ENCODE data around the gene BCDIN3D. TPM values are rescaled to one million over a fixed set of nuclear protein-coding genes. Genes with fewer than 3 reads are reported as not detected.

The BCDIN3D gene
- total and polyA plus RNA-seq, 4 donors = 1.7 to 4.4 (median 2.1) TPM

DNA sequence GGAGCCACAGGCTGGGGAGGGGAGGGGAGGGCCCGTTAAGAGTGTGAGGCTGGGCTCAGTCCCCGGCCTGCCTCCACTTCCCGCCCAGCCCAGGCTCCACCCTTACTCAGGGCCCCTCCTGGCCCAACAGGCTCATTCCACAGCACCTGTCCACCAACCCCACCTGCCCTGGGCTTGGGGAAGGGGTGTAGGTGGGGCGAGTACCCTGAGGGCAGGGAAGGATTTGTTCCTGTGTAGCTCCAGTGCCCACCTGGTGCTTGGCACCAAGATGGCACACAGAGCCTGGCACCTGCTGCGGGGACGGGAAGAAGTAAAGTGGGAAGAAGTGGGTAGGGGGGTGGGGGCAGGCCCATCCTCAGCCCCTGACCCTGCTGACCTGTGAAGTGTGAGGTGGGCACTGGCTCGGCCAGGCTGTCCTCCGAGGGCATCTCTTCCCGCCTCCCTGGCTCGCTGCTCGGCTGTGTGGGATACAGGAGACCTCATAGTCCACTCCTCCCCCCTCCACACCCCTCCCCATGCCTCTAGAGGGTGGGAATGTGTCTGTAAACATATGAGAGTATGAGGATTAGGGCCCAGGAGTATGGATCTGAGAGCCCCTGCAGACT is 49.8 kb downstream of the BCDIN3D start:
- TF ChIP-seq JUND (IDR thresholded peaks at IDR 0.05) (no peak), RAD21 (IDR thresholded peaks at IDR 0.05) (no peak), HNF4G (IDR thresholded peaks at IDR 0.05) (no peak), YY1 (IDR thresholded peaks at IDR 0.05) (no peak), HNF4A (conservative IDR thresholded peaks at IDR 0.05) (no peak), TAF1 (conservative IDR thresholded peaks at IDR 0.05) (no peak), EGR1 (IDR thresholded peaks at IDR 0.05; ENCODE audit: low read depth in 2 of 2) (no peak), GABPA (IDR thresholded peaks at IDR 0.05 in 1 of 2, conservative IDR thresholded peaks at IDR 0.05 in 1 of 2) (no peak), NR2F2 (IDR thresholded peaks at IDR 0.05) (no peak), FOXA2 (IDR thresholded peaks at IDR 0.05) (no peak), RXRA (IDR thresholded peaks at IDR 0.05) (no peak), FOXA1 (IDR thresholded peaks at IDR 0.05) (no peak), SP1 (IDR thresholded peaks at IDR 0.05) (no peak)
- TF ChIP-seq, protein P1, sequence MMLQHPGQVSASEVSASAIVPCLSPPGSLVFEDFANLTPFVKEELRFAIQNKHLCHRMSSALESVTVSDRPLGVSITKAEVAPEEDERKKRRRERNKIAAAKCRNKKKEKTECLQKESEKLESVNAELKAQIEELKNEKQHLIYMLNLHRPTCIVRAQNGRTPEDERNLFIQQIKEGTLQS (IDR thresholded peaks at IDR 0.05) = no peak
- TF ChIP-seq, protein P2, sequence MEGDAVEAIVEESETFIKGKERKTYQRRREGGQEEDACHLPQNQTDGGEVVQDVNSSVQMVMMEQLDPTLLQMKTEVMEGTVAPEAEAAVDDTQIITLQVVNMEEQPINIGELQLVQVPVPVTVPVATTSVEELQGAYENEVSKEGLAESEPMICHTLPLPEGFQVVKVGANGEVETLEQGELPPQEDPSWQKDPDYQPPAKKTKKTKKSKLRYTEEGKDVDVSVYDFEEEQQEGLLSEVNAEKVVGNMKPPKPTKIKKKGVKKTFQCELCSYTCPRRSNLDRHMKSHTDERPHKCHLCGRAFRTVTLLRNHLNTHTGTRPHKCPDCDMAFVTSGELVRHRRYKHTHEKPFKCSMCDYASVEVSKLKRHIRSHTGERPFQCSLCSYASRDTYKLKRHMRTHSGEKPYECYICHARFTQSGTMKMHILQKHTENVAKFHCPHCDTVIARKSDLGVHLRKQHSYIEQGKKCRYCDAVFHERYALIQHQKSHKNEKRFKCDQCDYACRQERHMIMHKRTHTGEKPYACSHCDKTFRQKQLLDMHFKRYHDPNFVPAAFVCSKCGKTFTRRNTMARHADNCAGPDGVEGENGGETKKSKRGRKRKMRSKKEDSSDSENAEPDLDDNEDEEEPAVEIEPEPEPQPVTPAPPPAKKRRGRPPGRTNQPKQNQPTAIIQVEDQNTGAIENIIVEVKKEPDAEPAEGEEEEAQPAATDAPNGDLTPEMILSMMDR (IDR thresholded peaks at IDR 0.05; ENCODE audit: low read depth, low read length, missing input control) = no peak
- TF ChIP-seq, protein P3, sequence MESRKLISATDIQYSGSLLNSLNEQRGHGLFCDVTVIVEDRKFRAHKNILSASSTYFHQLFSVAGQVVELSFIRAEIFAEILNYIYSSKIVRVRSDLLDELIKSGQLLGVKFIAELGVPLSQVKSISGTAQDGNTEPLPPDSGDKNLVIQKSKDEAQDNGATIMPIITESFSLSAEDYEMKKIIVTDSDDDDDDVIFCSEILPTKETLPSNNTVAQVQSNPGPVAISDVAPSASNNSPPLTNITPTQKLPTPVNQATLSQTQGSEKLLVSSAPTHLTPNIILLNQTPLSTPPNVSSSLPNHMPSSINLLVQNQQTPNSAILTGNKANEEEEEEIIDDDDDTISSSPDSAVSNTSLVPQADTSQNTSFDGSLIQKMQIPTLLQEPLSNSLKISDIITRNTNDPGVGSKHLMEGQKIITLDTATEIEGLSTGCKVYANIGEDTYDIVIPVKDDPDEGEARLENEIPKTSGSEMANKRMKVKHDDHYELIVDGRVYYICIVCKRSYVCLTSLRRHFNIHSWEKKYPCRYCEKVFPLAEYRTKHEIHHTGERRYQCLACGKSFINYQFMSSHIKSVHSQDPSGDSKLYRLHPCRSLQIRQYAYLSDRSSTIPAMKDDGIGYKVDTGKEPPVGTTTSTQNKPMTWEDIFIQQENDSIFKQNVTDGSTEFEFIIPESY (IDR thresholded peaks at IDR 0.05) = no peak
- TF ChIP-seq, protein P4, sequence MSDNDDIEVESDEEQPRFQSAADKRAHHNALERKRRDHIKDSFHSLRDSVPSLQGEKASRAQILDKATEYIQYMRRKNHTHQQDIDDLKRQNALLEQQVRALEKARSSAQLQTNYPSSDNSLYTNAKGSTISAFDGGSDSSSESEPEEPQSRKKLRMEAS (IDR thresholded peaks at IDR 0.05) = no peak
- TF ChIP-seq, protein P5, sequence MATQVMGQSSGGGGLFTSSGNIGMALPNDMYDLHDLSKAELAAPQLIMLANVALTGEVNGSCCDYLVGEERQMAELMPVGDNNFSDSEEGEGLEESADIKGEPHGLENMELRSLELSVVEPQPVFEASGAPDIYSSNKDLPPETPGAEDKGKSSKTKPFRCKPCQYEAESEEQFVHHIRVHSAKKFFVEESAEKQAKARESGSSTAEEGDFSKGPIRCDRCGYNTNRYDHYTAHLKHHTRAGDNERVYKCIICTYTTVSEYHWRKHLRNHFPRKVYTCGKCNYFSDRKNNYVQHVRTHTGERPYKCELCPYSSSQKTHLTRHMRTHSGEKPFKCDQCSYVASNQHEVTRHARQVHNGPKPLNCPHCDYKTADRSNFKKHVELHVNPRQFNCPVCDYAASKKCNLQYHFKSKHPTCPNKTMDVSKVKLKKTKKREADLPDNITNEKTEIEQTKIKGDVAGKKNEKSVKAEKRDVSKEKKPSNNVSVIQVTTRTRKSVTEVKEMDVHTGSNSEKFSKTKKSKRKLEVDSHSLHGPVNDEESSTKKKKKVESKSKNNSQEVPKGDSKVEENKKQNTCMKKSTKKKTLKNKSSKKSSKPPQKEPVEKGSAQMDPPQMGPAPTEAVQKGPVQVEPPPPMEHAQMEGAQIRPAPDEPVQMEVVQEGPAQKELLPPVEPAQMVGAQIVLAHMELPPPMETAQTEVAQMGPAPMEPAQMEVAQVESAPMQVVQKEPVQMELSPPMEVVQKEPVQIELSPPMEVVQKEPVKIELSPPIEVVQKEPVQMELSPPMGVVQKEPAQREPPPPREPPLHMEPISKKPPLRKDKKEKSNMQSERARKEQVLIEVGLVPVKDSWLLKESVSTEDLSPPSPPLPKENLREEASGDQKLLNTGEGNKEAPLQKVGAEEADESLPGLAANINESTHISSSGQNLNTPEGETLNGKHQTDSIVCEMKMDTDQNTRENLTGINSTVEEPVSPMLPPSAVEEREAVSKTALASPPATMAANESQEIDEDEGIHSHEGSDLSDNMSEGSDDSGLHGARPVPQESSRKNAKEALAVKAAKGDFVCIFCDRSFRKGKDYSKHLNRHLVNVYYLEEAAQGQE (IDR thresholded peaks at IDR 0.05) = no peak
- Histone ChIP-seq H3K27me3 (ENCODE audit: control insufficient read depth in 4 of 4, insufficient read depth in 4 of 4, low read length in 3 of 4) (no peaks in the 10 kb centered on the region), H3K9ac (ENCODE audit: low read depth in 1 of 2, low read length in 2 of 2) (no peak overlapping the region), H3K4me1 (ENCODE audit: control insufficient read depth in 4 of 4, insufficient read depth in 4 of 4, low read length in 3 of 4) (no peaks in the 10 kb centered on the region), H3K27ac (ENCODE audit: low read depth in 1 of 2, low read length in 2 of 2) (no peak overlapping the region), H3K36me3 (ENCODE audit: control insufficient read depth in 4 of 4, insufficient read depth in 3 of 4, low read depth in 1 of 4, low read length in 3 of 4) (peaks cover 0 to 24% (median 4%) of the 10 kb centered on the region in 4 donors), H3K4me3 (ENCODE audit: low read depth in 1 of 3, low read length in 3 of 3) (no peak overlapping the region), H3K9me3 (ENCODE audit: control insufficient read depth in 4 of 4, low read length in 3 of 4) (no peaks in the 10 kb centered on the region)
- 93% methylated on average over 11 of the region's 11 CpGs for WGBS
- no peak for DNase-seq (ENCODE audit: low spot score)
